HEK293 (cell line): ENCODE data around the gene WDR38.

Experiments used
- CTCF ChIP-seq: fragments of 450-650 bp; formaldehyde crosslinking; IDR thresholded peaks from 2 replicates; pipeline ENCODE4 v1.5.1; 2016; ENCODE audit warnings: missing biosample characterization, missing genetic modification characterization
- TF ChIP-seq, protein P1 (sequence below): sonication (generic); formaldehyde crosslinking; IDR thresholded peaks from 2 replicates; pipeline ENCODE4 v1.8.1; 2022; ENCODE audit warnings: mild to moderate bottlenecking, moderate library complexity, missing genetic modification reagents

DNA sequence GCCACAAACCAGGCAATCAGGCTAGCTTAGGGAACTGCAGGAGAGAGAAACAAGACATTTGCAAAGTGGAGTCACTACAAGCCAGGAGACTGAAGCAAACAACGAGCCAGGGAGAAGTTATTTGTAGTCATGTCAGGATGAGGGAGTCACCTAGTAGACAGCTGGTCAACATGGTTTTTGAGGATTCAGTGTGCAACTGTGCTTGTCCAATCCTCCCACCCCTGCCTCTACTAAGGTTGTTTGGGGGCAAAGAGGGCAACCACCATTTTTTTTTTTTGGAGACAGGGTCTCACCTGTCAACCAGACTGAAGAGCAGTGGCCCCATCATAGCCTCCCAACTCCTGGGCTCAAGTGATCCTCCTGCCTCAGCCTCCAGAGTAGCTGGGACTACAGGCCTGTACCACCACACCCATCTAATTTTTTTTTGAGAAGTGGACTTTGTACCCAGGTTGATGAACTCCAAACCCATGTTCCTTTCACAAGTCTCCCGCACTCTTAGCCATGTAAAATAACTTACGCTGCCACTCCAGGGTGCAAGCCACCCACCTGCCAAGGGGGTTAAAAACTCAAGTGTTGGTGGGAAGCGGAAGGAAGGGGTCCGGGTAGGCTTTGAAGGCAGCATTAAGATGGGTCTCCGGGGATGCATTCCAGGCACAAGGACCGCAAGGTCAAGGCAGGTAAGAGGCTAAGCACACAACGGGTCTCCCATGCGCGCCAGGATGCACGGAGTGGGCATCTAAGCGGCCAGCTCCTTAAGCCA, 7.5 kb downstream of the WDR38 start:
- TF ChIP-seq, protein P1, sequence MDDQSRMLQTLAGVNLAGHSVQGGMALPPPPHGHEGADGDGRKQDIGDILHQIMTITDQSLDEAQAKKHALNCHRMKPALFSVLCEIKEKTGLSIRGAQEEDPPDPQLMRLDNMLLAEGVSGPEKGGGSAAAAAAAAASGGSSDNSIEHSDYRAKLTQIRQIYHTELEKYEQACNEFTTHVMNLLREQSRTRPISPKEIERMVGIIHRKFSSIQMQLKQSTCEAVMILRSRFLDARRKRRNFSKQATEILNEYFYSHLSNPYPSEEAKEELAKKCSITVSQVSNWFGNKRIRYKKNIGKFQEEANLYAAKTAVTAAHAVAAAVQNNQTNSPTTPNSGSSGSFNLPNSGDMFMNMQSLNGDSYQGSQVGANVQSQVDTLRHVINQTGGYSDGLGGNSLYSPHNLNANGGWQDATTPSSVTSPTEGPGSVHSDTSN (CRISPR knock-in tag): no peak
- TF ChIP-seq CTCF (tag by site-specific recombination): no peak
